Peyer's patch (tissue), 4 donors: ENCODE measurements around the gene SEMA5A. TPM values are rescaled to one million over a fixed set of nuclear protein-coding genes. Genes with fewer than 3 reads are reported as not detected.

Experiments
- DNase-seq, 3 donors: peaks; one replicate each; pipeline ENCODE4 v3.0.0-alpha.2; 2017 to 2019
- H3K27ac ChIP-seq, 4 donors: fragments of 200-600 bp; sonication (generic); one replicate each; pipeline ENCODE4 v1.5.1; 2016 to 2019
- H3K27me3 ChIP-seq, 2 donors: fragments of 200-600 bp; sonication (generic); one replicate each; pipeline ENCODE4 v1.5.1; 2019
- H3K36me3 ChIP-seq, 3 donors: fragments of 200-600 bp; sonication (generic); one replicate each; pipeline ENCODE4 v1.5.1; 2016 to 2019
- H3K4me1 ChIP-seq, 4 donors: fragments of 200-600 bp; sonication (generic); one replicate each; pipeline ENCODE4 v1.5.1; 2016 to 2019
- H3K4me3 ChIP-seq, 4 donors: fragments of 200-600 bp; sonication (generic); 1 replicate in 3 of 4; 2 replicates in 1 of 4; pipeline ENCODE4 v1.5.1; 2016 to 2019; ENCODE audit warnings: mild to moderate bottlenecking in 1 of 4
- H3K9me3 ChIP-seq, 4 donors: fragments of 200-600 bp; sonication (generic); one replicate each; pipeline ENCODE4 v1.5.1; 2016 to 2019; ENCODE audit warnings: mild to moderate bottlenecking in 1 of 4
- CTCF ChIP-seq, 6 experiments: fragments of 450-650 bp in 4 of 6; fragments of 200-600 bp in 2 of 6; sonication (generic) in 1 of 6; IDR thresholded peaks; one replicate each; pipeline ENCODE4 v1.5.1; 2017 to 2019; ENCODE audit warnings: antibody characterized with exemption in 6 of 6, mild to moderate bottlenecking in 3 of 6, moderate library complexity in 1 of 6
- POLR2A ChIP-seq, 2 donors: fragments of 450-650 bp; IDR thresholded peaks; one replicate each; pipeline ENCODE4 v1.5.1; 2017; ENCODE audit warnings: antibody characterized with exemption in 2 of 2, mild to moderate bottlenecking in 2 of 2, moderate library complexity in 2 of 2
- total RNA-seq, 4 donors: library from RNA; depleted of rRNA; stranded (reverse); fragments of >200 nt; gene quantifications; one replicate each; pipeline ENCODE4 v1.1.0, GENCODE V29; 2016

SEMA5A gene
- total RNA-seq, 4 donors from 2014 or later = 11.6 to 22.5 (median 18.2) TPM

GRCh38 chr5:9057406-9058000, 488.4 kb downstream of the SEMA5A start:
- Histone ChIP-seq H3K4me1 (no peaks in the 10 kb centered on the region), H3K9me3 (no peaks in the 10 kb centered on the region), H3K4me3 (no peak overlapping the region), H3K27ac (peak overlapping the region in 1 of 4 donors; percentile 1), H3K27me3 (no peaks in the 10 kb centered on the region), H3K36me3 (no peaks in the 10 kb centered on the region)
- TF ChIP-seq POLR2A (IDR thresholded peaks at IDR 0.05) (no peak), CTCF (IDR thresholded peaks at IDR 0.05) (no peak)
- DNase-seq = peak in 1 of 3 donors; percentile 54

GRCh38 chr5:9056046-9056445, 489.8 kb downstream of the SEMA5A start:
- TF ChIP-seq CTCF (IDR thresholded peaks at IDR 0.05) = no peak
- no peak for TF ChIP-seq POLR2A (IDR thresholded peaks at IDR 0.05)
- H3K9me3 ChIP-seq = no peaks in the 10 kb centered on the region
- H3K4me1 ChIP-seq = no peaks in the 10 kb centered on the region
- no peak for DNase-seq
- H3K36me3 ChIP-seq = peaks cover 0 to 6% (median 0%) of the 10 kb centered on the region in 3 donors
- H3K27ac ChIP-seq = no peak overlapping the region
- H3K4me3 ChIP-seq = no peak overlapping the region
- H3K27me3 ChIP-seq = no peaks in the 10 kb centered on the region

DNA sequence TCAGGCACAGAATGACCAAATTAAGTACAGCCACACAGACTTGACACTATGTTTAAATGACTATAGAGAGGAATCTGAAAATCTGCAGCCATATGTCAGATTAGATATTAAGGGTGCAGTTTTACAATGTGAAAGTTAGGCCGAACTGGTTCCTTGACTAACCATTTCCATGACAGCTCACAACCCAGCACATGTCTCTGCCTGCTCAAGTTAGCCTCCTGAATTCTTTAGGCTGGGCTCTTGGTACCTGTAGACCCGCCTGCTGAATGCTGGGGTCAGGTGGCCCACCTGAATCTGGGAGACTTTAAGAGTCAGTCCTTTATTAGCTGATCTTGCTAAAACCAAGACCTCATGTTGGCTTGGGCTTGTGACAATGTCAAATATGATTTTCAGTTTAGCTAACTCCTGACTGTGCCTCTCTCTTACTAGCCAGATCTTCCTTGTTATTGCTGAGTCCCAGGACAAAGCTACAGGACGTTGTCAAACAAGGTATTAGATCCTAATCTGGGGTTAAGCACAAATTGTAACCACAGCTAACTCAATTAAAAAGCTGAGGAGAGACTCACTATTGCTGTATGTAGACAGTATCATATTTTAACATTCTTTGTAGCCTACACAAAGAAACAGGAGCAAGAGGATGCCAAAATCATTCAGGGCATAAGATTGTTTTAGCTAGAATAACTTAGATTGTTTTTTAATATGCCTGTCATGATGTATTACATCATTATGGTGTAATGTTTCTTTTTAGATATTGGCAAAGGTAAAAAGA, 490.9 kb downstream of the SEMA5A start:
- no peak for TF ChIP-seq POLR2A (IDR thresholded peaks at IDR 0.05)
- no peak for TF ChIP-seq CTCF (IDR thresholded peaks at IDR 0.05)
- Histone ChIP-seq H3K9me3 (no peaks in the 10 kb centered on the region), H3K27ac (no peak overlapping the region), H3K36me3 (peaks cover 0 to 6% (median 0%) of the 10 kb centered on the region in 3 donors), H3K4me1 (no peaks in the 10 kb centered on the region), H3K27me3 (no peaks in the 10 kb centered on the region), H3K4me3 (no peak overlapping the region)
- DNase-seq = no peak

DNA sequence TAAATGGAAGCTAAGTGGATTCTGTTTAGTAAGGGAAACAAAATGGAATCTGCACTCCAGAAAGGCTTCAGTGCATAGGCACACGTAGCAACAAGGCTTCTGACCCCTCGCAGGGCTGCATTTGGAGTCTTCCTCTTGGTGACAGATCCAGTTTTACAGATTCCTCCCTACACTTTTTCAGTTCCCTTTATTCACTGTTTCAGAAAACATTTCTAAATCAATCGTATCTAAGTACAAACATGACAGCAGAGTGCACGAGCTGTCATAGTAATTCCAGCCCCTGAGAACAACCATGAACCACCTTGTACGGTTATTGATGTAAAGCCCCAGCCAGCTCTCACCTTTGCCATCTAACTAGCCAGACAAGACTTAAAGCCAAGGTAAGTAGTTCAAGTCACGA, 491.6 kb downstream of the SEMA5A start:
- Histone ChIP-seq H3K36me3 (peaks cover 0 to 6% (median 0%) of the 10 kb centered on the region in 3 donors), H3K4me3 (no peak overlapping the region), H3K27ac (no peak overlapping the region), H3K9me3 (no peaks in the 10 kb centered on the region), H3K4me1 (no peaks in the 10 kb centered on the region), H3K27me3 (no peaks in the 10 kb centered on the region)
- no peak for DNase-seq
- TF ChIP-seq POLR2A (IDR thresholded peaks at IDR 0.05) (no peak), CTCF (IDR thresholded peaks at IDR 0.05) (no peak)

GRCh38 chr5:9052421-9052820, 493.5 kb downstream of the SEMA5A start:
- Histone ChIP-seq H3K36me3 (peaks cover 0 to 6% (median 0%) of the 10 kb centered on the region in 3 donors), H3K4me3 (no peak overlapping the region), H3K27ac (no peak overlapping the region), H3K27me3 (no peaks in the 10 kb centered on the region), H3K9me3 (no peaks in the 10 kb centered on the region), H3K4me1 (no peaks in the 10 kb centered on the region)
- no peak for TF ChIP-seq CTCF (IDR thresholded peaks at IDR 0.05)
- TF ChIP-seq POLR2A (IDR thresholded peaks at IDR 0.05) = no peak
- DNase-seq = no peak
